Body of pancreas (tissue), 4 donors: Measurements from ENCODE around the gene HSPA14. TPM values are rescaled to one million over a fixed set of nuclear protein-coding genes. Genes with fewer than 3 reads are reported as not detected.
"Not testable (repeated sequence)": the region's sequence is repeated elsewhere in the genome, so short reads cannot be mapped to it uniquely, and the experiment has no call there.

Source experiments
- ATAC-seq: fragments of 150-250 bp; one replicate; pipeline ENCODE4 v1.9.1; 2016
- DNase-seq, 4 donors: peaks; one replicate each; pipeline ENCODE4 v3.0.0-alpha.2; 2019
- H3K27ac ChIP-seq, 4 donors: fragments of 200-600 bp; sonication (generic); 1 replicate in 3 of 4; 2 replicates in 1 of 4; pipeline versions ENCODE4 v1.5.1 to v1.6.1; 2016 to 2019; ENCODE audit warnings: mild to moderate bottlenecking in 1 of 4, mixed read lengths in 1 of 4, moderate library complexity in 1 of 4
- H3K27me3 ChIP-seq, 2 donors: fragments of 200-600 bp; sonication (generic); one replicate each; pipeline ENCODE4 v1.6.0; 2016; ENCODE audit warnings: mild to moderate bottlenecking in 1 of 2
- H3K36me3 ChIP-seq, 2 donors: fragments of 200-600 bp; sonication (generic); replicated peaks in 1 of 2; 2 replicates each; pipeline ENCODE4 v1.5.1; 2016; ENCODE audit warnings: low read depth in 2 of 2; ENCODE audit not compliant: insufficient read depth in 1 of 2
- H3K4me1 ChIP-seq: fragments of 200-600 bp; sonication (generic); one replicate; pipeline ENCODE4 v1.6.0; 2016
- H3K4me3 ChIP-seq, 2 donors: fragments of 200-600 bp; sonication (generic); 1 replicate in 1 of 2; 2 replicates in 1 of 2; pipeline ENCODE4 v1.5.1; 2016 to 2019
- H3K9me3 ChIP-seq, 3 donors: fragments of 200-600 bp; sonication (generic); 1 replicate in 2 of 3; 2 replicates in 1 of 3; pipeline ENCODE4 v1.5.1; 2016
- CTCF ChIP-seq, 7 experiments: fragments of 450-650 bp in 4 of 7; fragments of 200-600 bp in 3 of 7; sonication (generic) in 3 of 7; IDR thresholded peaks; one replicate each; pipeline ENCODE4 v1.5.1; 2016 to 2019; ENCODE audit warnings: antibody characterized with exemption in 7 of 7
- POLR2A ChIP-seq, 3 donors: fragments of 450-650 bp; IDR thresholded peaks; one replicate each; pipeline ENCODE4 v1.6.1; 2016; ENCODE audit warnings: antibody characterized with exemption in 3 of 3, mild to moderate bottlenecking in 2 of 3
- WGBS, 2 donors: methylation state at CpG; one replicate each; pipeline ENCODE4 v1.1.5; 2017; 5-methylcytosine and 5-hydroxymethylcytosine counted together
- intact Hi-C: fragments of 100-400 bp; cut with DNase I; formaldehyde crosslinking; loops from one replicate; pipeline ENCODE4 v1.15.1; 2023
- total RNA-seq, 2 donors: library from RNA; depleted of rRNA; stranded (reverse); fragments of >200 nt; gene quantifications; one replicate each; pipeline ENCODE4 v1.1.0, GENCODE V29; 2016

Gene HSPA14
- total RNA-seq, 2 donors from 2014 or later: 6.6 to 7.8 TPM

DNA sequence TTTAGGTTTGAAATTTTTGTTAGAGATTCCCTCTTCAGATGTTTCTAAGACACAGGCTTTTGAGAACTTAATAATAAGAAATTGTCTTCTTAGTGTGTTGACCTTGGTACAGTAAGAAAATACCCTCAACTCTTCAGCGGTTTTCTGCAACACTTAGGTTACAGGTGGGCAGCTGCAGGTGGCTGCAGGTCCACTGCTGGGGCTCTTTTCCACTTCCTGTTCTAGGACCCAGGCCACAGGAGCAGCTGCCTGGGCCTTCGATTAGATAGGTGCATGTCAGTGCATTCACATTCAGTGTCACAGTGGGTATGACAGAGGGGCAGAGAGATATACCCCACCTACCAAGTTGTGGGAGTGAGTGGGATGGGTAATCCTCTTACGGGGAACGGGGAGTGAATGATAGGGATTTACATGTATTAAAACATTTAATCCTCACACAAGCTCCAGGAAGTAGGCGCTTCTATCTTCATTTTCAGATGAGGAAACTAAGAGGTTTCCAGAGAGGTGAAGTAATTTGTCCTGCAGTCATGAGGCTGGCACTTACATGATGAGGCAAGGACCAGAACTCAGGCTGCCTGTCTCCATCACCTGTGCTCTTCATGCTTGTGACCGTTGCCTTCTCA is 20.3 kb downstream of the HSPA14 start:
- ATAC-seq (peak; percentile 30), DNase-seq (no peak)
- H3K36me3 ChIP-seq: no peaks in the 10 kb centered on the region
- H3K27me3 ChIP-seq: no peaks in the 10 kb centered on the region
- TF ChIP-seq CTCF (IDR thresholded peaks at IDR 0.05) (no peak), POLR2A (IDR thresholded peaks at IDR 0.05) (no peak)
- intact Hi-C loops: no loop called here
- H3K9me3 ChIP-seq: no peaks in the 10 kb centered on the region
- WGBS, 2 donors: 71 to 83% methylated on average over 6 of the region's 6 CpGs
- H3K4me3 ChIP-seq: no peak overlapping the region
- H3K27ac ChIP-seq: peak overlapping the region in 3 of 4 donors; percentile 2 to 61 (median 19)
- peaks cover 29% of the 10 kb centered on the region for H3K4me1 ChIP-seq

DNA sequence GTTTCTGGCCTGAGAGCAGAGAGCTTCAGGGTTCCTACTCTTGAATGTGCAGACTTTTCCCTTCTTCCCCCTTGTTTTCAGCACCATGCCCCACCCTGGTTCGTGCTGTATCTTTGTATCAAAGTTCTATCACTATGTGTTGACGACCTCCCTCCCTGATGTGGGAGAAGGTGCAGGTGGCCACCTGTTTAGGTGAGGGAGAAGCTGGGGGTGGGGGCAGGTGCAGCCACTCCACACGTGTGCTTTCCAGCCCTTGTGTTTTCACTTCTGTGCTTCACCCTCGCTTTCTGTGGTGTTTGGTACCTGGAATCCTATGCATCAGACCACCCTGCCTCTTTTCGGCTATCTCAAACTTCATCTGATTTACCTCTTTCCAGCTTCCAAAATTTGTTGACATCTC is 20.9 kb downstream of the HSPA14 start:
- 26 to 49% methylated on average over 5 of the region's 5 CpGs for WGBS, 2 donors
- no peak for TF ChIP-seq POLR2A (IDR thresholded peaks at IDR 0.05)
- no peak for TF ChIP-seq CTCF (IDR thresholded peaks at IDR 0.05)
- H3K9me3 ChIP-seq: no peaks in the 10 kb centered on the region
- peak; percentile 55 for ATAC-seq
- peak in 3 of 4 donors; percentile 13 to 65 (median 27) for DNase-seq
- H3K4me1 ChIP-seq: peaks cover 29% of the 10 kb centered on the region
- H3K27ac ChIP-seq: peak overlapping the region in 3 of 4 donors; percentile 8 to 61 (median 19)
- H3K27me3 ChIP-seq: no peaks in the 10 kb centered on the region
- no peak overlapping the region for H3K4me3 ChIP-seq
- no peaks in the 10 kb centered on the region for H3K36me3 ChIP-seq
- intact Hi-C loops: no loop called here

- intact Hi-C loops: no loop called here
- no peak overlapping the region for H3K4me3 ChIP-seq
- peak overlapping the region in 3 of 4 donors; percentile 19 to 61 (median 53) for H3K27ac ChIP-seq
- no peaks in the 10 kb centered on the region for H3K27me3 ChIP-seq
- peaks cover 29% of the 10 kb centered on the region for H3K4me1 ChIP-seq
- TF ChIP-seq CTCF (IDR thresholded peaks at IDR 0.05) (no peak), POLR2A (IDR thresholded peaks at IDR 0.05) (no peak)
- H3K36me3 ChIP-seq: no peaks in the 10 kb centered on the region
- no peaks in the 10 kb centered on the region for H3K9me3 ChIP-seq
- no peak for DNase-seq
- peak; percentile 40 for ATAC-seq
Observed at GRCh38 chr10:14859775-14860174, 21.7 kb downstream of the HSPA14 start.

DNA sequence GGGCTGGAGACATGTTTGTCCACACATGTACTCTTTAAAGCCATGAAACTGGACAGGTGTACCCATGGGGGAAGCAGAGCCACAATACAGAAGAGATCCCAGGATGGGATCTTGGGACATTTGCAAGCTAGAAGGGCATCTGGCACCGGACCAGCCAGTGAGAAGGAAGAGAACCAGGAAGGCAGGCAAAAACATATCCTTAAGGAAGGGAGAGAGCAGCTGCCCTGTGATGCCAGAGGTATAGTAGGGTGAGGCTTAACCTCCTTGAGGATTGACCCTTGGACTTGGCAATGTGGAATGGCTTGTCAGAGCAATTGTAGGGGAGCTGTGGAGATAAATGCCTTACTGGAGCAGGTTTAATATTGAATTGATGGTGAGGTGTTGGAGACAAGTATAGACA is 22.7 kb downstream of the HSPA14 start:
- 73 to 100% methylated on average over 1 of the region's 1 CpG for WGBS, 2 donors
- no peaks in the 10 kb centered on the region for H3K27me3 ChIP-seq
- ATAC-seq: peak; percentile 45
- no peaks in the 10 kb centered on the region for H3K36me3 ChIP-seq
- no peaks in the 10 kb centered on the region for H3K9me3 ChIP-seq
- DNase-seq: peak; percentile 27 to 69 (median 34)
- no peak for TF ChIP-seq CTCF (IDR thresholded peaks at IDR 0.05)
- TF ChIP-seq POLR2A (IDR thresholded peaks at IDR 0.05): no peak
- H3K27ac ChIP-seq: peak overlapping the region in 2 of 4 donors; percentile 53 to 61
- H3K4me1 ChIP-seq: peaks cover 29% of the 10 kb centered on the region
- intact Hi-C loops: no loop called here
- H3K4me3 ChIP-seq: no peak overlapping the region

GRCh38 chr10:14864466-14864865 is 26.4 kb downstream of the HSPA14 start:
- intact Hi-C loops, H3K27ac ChIP-seq, H3K9me3 ChIP-seq, H3K4me3 ChIP-seq, ATAC-seq, H3K36me3 ChIP-seq, H3K27me3 ChIP-seq, DNase-seq: not testable (repeated sequence)
- 94% methylated on average over 6 of the region's 6 CpGs for WGBS, 2 donors
- H3K4me1 ChIP-seq: peaks cover 17% of the 10 kb centered on the region

- peaks cover 13% of the 10 kb centered on the region for H3K4me1 ChIP-seq
- H3K27me3 ChIP-seq, intact Hi-C loops, DNase-seq, H3K36me3 ChIP-seq, H3K4me3 ChIP-seq, H3K9me3 ChIP-seq, ATAC-seq, H3K27ac ChIP-seq: not testable (repeated sequence)
- 96 to 100% methylated on average over 3 of the region's 3 CpGs for WGBS, 2 donors
Observed at GRCh38 chr10:14864871-14865270, 26.8 kb downstream of the HSPA14 start.
